Stimulated activated effector memory CD8-positive, alpha-beta T cell treated with anti-CD3 and anti-CD28 coated beads, Interleukin-12 subunit alpha, Interleukin-12 subunit beta, amount 100 ng/mL, for 72 hours (primary cell): ENCODE results near the gene NR2E1.

Experiments
- ATAC-seq: fragments of 150-1000 bp; cut with Tn5 transposase; 2 replicates; pipeline ENCODE4 v1.10.0; 2021
- DNase-seq, 2 donors: peaks; one replicate each; pipeline ENCODE4 v3.0.0; 2021 to 2022; ENCODE audit warnings: low spot score in 2 of 2
- H3K27ac Mint-ChIP-seq: one replicate; pipeline ENCODE4 v1.8.0; 2022; ENCODE audit warnings: mild to moderate bottlenecking, mixed read lengths
- H3K36me3 Mint-ChIP-seq: one replicate; pipeline ENCODE4 v1.8.0; 2022; ENCODE audit warnings: mild to moderate bottlenecking, mixed read lengths
- H3K4me1 Mint-ChIP-seq: one replicate; pipeline ENCODE4 v1.8.0; 2022; ENCODE audit warnings: mixed read lengths
- H3K4me3 Mint-ChIP-seq: one replicate; pipeline ENCODE4 v1.8.0; 2022; ENCODE audit warnings: mild to moderate bottlenecking, mixed read lengths
- H3K9me3 Mint-ChIP-seq: one replicate; pipeline ENCODE4 v1.8.0; 2022; ENCODE audit warnings: mixed read lengths

NR2E1 gene

DNA sequence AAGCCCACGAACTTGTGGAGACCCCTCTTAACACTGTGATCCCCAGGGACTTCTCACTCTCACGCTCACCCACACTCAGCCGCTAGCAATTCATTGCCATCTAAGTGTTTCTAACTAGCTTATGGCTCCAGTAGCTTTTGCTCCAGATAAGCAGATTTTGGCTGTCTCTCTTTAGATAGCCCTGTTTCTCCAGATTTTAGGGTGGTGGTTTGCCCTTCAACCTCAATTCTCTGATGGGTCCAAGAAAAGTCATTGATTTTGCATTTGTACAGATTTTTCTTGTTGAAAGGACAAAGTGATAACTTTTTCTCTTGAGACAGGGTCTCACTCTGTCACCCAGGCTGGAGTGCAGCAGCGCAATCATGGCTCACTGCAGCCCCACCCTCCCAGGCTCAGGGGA is 41.2 kb downstream of the NR2E1 start:
- Mint-ChIP-seq H3K27ac (no peak overlapping the region), H3K9me3 (no peaks in the 10 kb centered on the region), H3K4me1 (no peaks in the 10 kb centered on the region), H3K4me3 (no peak overlapping the region), H3K36me3 (peaks cover 19% of the 10 kb centered on the region)
- ATAC-seq, result no peak
- no peak for DNase-seq

- DNase-seq, result no peak
- Mint-ChIP-seq H3K9me3 (no peaks in the 10 kb centered on the region), H3K36me3 (peaks cover 45% of the 10 kb centered on the region), H3K4me1 (no peaks in the 10 kb centered on the region), H3K27ac (no peak overlapping the region), H3K4me3 (no peak overlapping the region)
- no peak for ATAC-seq
Observed at GRCh38 chr6:108209738-108210137, 43.9 kb downstream of the NR2E1 start.

DNA sequence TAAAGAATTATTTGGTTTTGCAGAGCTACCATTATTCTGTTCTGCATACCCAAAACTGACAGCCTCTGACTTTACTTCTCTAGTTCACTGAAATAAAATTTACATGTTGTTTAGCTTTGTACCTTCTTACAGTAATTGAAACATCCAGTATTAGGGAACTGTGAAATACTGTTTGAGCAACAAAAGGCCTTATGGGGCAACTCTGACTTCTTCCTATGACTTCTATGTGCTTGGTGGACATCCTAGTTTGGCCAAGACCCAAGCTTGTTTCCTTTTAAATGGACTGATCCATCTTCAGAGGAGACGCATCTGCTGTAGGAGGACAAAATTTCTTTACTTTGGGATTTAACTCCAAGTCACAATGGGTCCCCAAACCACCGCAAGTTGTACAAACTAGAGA is 44.7 kb downstream of the NR2E1 start:
- Mint-ChIP-seq H3K4me3 (no peak overlapping the region), H3K4me1 (no peaks in the 10 kb centered on the region), H3K9me3 (no peaks in the 10 kb centered on the region), H3K27ac (no peak overlapping the region), H3K36me3 (peaks cover 53% of the 10 kb centered on the region)
- no peak for ATAC-seq
- no peak for DNase-seq

- no peaks in the 10 kb centered on the region for H3K9me3 Mint-ChIP-seq
- no peak overlapping the region for H3K4me3 Mint-ChIP-seq
- H3K36me3 Mint-ChIP-seq, result peaks cover 63% of the 10 kb centered on the region
- no peak for ATAC-seq
- no peaks in the 10 kb centered on the region for H3K4me1 Mint-ChIP-seq
- no peak for DNase-seq
- H3K27ac Mint-ChIP-seq, result no peak overlapping the region
Observed at GRCh38 chr6:108211671-108212070, 45.8 kb downstream of the NR2E1 start.

DNA sequence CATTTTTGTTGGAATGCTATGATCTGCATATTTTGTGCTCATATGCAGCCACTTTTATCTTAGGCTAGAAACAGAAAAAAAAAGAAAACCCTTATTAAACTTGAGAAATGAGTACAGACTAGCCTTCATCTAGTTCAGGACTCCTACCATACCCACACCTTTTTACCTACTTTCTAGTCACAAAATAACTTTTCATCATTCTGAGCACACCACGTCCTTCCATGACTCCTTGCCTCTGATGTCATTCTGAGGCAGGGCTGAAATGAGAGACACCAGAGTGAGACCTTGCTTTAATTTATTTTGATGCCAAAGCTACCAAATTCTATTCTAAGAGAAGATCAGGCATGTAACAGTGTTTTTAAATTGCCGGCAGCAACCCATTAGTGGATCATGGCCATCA is 56.2 kb downstream of the NR2E1 start:
- Mint-ChIP-seq H3K9me3 (no peaks in the 10 kb centered on the region), H3K36me3 (peaks cover 75% of the 10 kb centered on the region), H3K4me3 (no peak overlapping the region), H3K27ac (peak overlapping the region; percentile 46), H3K4me1 (peaks cover 10% of the 10 kb centered on the region)
- DNase-seq (no peak), ATAC-seq (peak; percentile 86)

GRCh38 chr6:108222504-108222903 is 56.7 kb downstream of the NR2E1 start:
- ATAC-seq, result peak; percentile 57
- Mint-ChIP-seq H3K4me1 (peaks cover 10% of the 10 kb centered on the region), H3K27ac (peak overlapping the region; percentile 46), H3K9me3 (no peaks in the 10 kb centered on the region), H3K36me3 (peaks cover 71% of the 10 kb centered on the region), H3K4me3 (no peak overlapping the region)
- no peak for DNase-seq

DNA sequence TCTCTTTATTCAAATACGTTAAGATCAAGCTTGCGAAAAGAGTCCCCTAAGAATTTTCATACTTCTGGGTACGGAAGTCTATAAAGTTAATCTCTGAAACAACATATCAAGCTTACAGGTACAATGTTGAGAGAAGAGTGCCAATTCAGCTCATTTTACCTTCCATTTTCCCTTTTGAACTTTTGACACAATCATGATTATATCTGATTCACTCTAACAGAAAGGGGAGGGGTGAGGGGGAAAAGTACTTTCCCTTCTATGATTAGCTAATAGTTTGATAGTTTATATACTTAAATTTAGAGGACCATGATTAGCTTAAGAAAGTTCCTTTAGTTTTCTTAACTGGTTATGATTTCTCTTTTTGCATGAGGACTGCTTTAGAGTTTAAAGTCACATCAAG is 61.5 kb downstream of the NR2E1 start:
- Mint-ChIP-seq H3K4me3 (no peak overlapping the region), H3K9me3 (no peaks in the 10 kb centered on the region), H3K4me1 (peaks cover 10% of the 10 kb centered on the region), H3K27ac (peak overlapping the region; percentile 73), H3K36me3 (peaks cover 38% of the 10 kb centered on the region)
- DNase-seq (no peak), ATAC-seq (no peak)

GRCh38 chr6:108228416-108228815 is 62.6 kb downstream of the NR2E1 start:
- ATAC-seq, result no peak
- no peak overlapping the region for H3K27ac Mint-ChIP-seq

GRCh38 chr6:108235127-108235526 is 69.3 kb downstream of the NR2E1 start:
- no peak overlapping the region for H3K27ac Mint-ChIP-seq
- H3K36me3 Mint-ChIP-seq, result peaks cover 24% of the 10 kb centered on the region
- no peak overlapping the region for H3K4me3 Mint-ChIP-seq
- H3K4me1 Mint-ChIP-seq, result peaks cover 11% of the 10 kb centered on the region
- H3K9me3 Mint-ChIP-seq, result no peaks in the 10 kb centered on the region
- DNase-seq (no peak), ATAC-seq (no peak)

More at GRCh38 chr6:108228416-108228815, 62.6 kb downstream of the NR2E1 start:
- no peaks in the 10 kb centered on the region for H3K9me3 Mint-ChIP-seq
- H3K4me1 Mint-ChIP-seq, result peaks cover 5% of the 10 kb centered on the region
- no peak overlapping the region for H3K4me3 Mint-ChIP-seq
- H3K36me3 Mint-ChIP-seq, result peaks cover 27% of the 10 kb centered on the region
- no peak for DNase-seq

GRCh38 chr6:108236791-108237190 is 71.0 kb downstream of the NR2E1 start:
- Mint-ChIP-seq H3K9me3 (no peaks in the 10 kb centered on the region), H3K27ac (no peak overlapping the region), H3K4me3 (no peak overlapping the region), H3K4me1 (peaks cover 17% of the 10 kb centered on the region), H3K36me3 (peaks cover 25% of the 10 kb centered on the region)
- DNase-seq, result no peak
- ATAC-seq, result no peak

DNA sequence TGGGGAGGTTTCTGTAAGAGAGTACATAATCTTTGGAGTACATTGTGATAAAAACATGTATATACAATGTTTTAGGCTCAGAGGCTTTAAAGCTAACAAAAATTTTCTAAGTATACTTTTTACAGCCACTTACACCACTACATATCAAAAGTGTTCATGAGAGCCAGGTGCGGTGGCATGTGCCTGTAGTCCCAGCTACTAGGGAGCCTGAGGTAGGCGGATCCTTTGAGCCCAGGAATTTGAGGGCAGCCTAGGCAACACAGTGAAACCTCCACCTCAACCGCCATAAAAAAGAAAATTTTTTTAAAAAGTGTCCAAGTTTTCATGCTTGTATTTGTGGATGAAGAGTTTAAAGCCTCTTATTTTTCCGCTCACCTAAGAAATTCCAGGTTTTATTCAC is 72.5 kb downstream of the NR2E1 start:
- ATAC-seq (no peak), DNase-seq (no peak)
- H3K27ac Mint-ChIP-seq, result no peak overlapping the region
- H3K4me3 Mint-ChIP-seq, result no peak overlapping the region
- peaks cover 31% of the 10 kb centered on the region for H3K36me3 Mint-ChIP-seq
- H3K9me3 Mint-ChIP-seq, result peaks cover 3% of the 10 kb centered on the region
- H3K4me1 Mint-ChIP-seq, result peaks cover 24% of the 10 kb centered on the region
